H1 (cell line): Measurements from ENCODE around the gene SMYD3. TPM values are rescaled to one million over a fixed set of nuclear protein-coding genes. Genes with fewer than 3 reads are reported as not detected.

Source experiments
- JUND ChIP-seq: IDR thresholded peaks from 2 replicates; pipeline ENCODE4 v1.6.1; 2011; ENCODE audit warnings: mild to moderate bottlenecking, improper control_type of control experiment, low read length
- polyA plus RNA-seq, 7 experiments: library from polyadenylated mRNA; depleted of rRNA in 3 of 7; stranded (reverse) in 5 of 7; unstranded in 2 of 7; fragments of >200 nt in 5 of 7; fragments of 200-250 nt in 2 of 7; gene quantifications; 1 replicate in 5 of 7; 2 replicates in 1 of 7; 4 replicates in 1 of 7; pipeline versions ENCODE4 v1.2.1 to v1.2.3, GENCODE V29; 2011 to 2013; ENCODE audit warnings: missing spikeins in 2 of 7, mixed read lengths in 2 of 7
- total RNA-seq: library from RNA; stranded (reverse); fragmentation: NEBNext Ultra II Directional; extraction: Animal tissue kit (Norgen Biotek cat#: 25700); gene quantifications from 2 replicates; pipeline ENCODE4 v1.2.1, GENCODE V29; 2021
- TF ChIP-seq, protein P1 (sequence below): fragments of 300-600 bp; sonication (generic); IDR thresholded peaks from 2 replicates; pipeline ENCODE4 v1.7.1; 2012; ENCODE audit warnings: low read length, moderate library complexity, mild to moderate bottlenecking, inconsistent platforms; ENCODE audit not compliant: insufficient replicate concordance

SMYD3 gene
- total and polyA plus RNA-seq, 2 of the 8 experiments (the other 6 are each of a cell fraction or from before 2014, with no cell fraction given): 17.3 to 25.4 TPM

DNA sequence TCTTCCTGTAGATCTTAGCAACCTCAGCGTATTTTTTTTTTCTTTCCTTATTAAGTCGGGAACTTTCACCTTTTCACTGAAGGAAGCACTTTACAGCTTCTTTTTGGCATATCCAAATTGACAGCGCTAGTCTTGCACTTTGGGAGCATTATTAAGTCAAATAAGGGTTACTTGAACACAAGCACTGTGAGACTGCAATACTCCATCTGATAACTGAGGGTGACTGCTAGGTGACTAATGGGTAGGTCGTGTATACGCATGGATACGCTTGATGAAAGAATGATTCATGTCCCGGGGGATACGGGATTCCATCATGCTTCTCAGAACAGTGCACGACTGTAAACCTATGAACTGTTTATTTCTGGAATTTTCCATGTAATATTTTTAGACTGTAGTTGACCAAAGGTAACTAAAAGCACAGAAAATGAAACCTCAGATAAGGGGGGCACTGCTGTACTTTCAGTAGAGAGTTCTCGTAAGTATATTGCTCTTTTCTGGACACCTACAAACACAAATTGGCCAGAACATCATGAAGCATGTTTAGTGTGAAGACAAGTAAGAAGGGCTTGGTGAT is 364.7 kb downstream of the SMYD3 start (continued):
- TF ChIP-seq, protein P1, sequence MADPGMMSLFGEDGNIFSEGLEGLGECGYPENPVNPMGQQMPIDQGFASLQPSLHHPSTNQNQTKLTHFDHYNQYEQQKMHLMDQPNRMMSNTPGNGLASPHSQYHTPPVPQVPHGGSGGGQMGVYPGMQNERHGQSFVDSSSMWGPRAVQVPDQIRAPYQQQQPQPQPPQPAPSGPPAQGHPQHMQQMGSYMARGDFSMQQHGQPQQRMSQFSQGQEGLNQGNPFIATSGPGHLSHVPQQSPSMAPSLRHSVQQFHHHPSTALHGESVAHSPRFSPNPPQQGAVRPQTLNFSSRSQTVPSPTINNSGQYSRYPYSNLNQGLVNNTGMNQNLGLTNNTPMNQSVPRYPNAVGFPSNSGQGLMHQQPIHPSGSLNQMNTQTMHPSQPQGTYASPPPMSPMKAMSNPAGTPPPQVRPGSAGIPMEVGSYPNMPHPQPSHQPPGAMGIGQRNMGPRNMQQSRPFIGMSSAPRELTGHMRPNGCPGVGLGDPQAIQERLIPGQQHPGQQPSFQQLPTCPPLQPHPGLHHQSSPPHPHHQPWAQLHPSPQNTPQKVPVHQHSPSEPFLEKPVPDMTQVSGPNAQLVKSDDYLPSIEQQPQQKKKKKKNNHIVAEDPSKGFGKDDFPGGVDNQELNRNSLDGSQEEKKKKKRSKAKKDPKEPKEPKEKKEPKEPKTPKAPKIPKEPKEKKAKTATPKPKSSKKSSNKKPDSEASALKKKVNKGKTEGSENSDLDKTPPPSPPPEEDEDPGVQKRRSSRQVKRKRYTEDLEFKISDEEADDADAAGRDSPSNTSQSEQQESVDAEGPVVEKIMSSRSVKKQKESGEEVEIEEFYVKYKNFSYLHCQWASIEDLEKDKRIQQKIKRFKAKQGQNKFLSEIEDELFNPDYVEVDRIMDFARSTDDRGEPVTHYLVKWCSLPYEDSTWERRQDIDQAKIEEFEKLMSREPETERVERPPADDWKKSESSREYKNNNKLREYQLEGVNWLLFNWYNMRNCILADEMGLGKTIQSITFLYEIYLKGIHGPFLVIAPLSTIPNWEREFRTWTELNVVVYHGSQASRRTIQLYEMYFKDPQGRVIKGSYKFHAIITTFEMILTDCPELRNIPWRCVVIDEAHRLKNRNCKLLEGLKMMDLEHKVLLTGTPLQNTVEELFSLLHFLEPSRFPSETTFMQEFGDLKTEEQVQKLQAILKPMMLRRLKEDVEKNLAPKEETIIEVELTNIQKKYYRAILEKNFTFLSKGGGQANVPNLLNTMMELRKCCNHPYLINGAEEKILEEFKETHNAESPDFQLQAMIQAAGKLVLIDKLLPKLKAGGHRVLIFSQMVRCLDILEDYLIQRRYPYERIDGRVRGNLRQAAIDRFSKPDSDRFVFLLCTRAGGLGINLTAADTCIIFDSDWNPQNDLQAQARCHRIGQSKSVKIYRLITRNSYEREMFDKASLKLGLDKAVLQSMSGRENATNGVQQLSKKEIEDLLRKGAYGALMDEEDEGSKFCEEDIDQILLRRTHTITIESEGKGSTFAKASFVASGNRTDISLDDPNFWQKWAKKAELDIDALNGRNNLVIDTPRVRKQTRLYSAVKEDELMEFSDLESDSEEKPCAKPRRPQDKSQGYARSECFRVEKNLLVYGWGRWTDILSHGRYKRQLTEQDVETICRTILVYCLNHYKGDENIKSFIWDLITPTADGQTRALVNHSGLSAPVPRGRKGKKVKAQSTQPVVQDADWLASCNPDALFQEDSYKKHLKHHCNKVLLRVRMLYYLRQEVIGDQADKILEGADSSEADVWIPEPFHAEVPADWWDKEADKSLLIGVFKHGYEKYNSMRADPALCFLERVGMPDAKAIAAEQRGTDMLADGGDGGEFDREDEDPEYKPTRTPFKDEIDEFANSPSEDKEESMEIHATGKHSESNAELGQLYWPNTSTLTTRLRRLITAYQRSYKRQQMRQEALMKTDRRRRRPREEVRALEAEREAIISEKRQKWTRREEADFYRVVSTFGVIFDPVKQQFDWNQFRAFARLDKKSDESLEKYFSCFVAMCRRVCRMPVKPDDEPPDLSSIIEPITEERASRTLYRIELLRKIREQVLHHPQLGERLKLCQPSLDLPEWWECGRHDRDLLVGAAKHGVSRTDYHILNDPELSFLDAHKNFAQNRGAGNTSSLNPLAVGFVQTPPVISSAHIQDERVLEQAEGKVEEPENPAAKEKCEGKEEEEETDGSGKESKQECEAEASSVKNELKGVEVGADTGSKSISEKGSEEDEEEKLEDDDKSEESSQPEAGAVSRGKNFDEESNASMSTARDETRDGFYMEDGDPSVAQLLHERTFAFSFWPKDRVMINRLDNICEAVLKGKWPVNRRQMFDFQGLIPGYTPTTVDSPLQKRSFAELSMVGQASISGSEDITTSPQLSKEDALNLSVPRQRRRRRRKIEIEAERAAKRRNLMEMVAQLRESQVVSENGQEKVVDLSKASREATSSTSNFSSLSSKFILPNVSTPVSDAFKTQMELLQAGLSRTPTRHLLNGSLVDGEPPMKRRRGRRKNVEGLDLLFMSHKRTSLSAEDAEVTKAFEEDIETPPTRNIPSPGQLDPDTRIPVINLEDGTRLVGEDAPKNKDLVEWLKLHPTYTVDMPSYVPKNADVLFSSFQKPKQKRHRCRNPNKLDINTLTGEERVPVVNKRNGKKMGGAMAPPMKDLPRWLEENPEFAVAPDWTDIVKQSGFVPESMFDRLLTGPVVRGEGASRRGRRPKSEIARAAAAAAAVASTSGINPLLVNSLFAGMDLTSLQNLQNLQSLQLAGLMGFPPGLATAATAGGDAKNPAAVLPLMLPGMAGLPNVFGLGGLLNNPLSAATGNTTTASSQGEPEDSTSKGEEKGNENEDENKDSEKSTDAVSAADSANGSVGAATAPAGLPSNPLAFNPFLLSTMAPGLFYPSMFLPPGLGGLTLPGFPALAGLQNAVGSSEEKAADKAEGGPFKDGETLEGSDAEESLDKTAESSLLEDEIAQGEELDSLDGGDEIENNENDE: no peak
- TF ChIP-seq JUND: no peak
- TF ChIP-seq, all 59 proteins: peak for 0
